ENCODE results near the gene LDLRAD3.

Gene LDLRAD3

GRCh38 chr11:36091256-36091811 lies 147.5 kb downstream of the LDLRAD3 start:
- TF ChIP-seq ZNF384 (IDR thresholded peaks at IDR 0.05), result no peak
- TF ChIP-seq FOXK2 (IDR thresholded peaks at IDR 0.05), result no peak
- no peak for TF ChIP-seq L3MBTL2 (conservative IDR thresholded peaks at IDR 0.05)
- TF ChIP-seq LEF1 (IDR thresholded peaks at IDR 0.05; ENCODE audit: borderline replicate concordance), result no peak
- TF ChIP-seq PKNOX1 (IDR thresholded peaks at IDR 0.05), result no peak
- no peak for TF ChIP-seq ARNT (IDR thresholded peaks at IDR 0.05)
- TF ChIP-seq ELF4 (IDR thresholded peaks at IDR 0.05), result no peak
- no peak for TF ChIP-seq NFRKB (IDR thresholded peaks at IDR 0.05)
- ChIA-PET CTCF (interaction anchor here (1.1 kb wide), 1 partner anchor 269 kb away, joined by 3 read pairs; no protein-coding TSS in a partner anchor), POLR2A (no interaction called here)
- no peak for DNase-seq (ENCODE audit: extremely low spot score)

GRCh38 chr11:36092314-36093030 lies 148.6 kb downstream of the LDLRAD3 start:
- DNase-seq (ENCODE audit: extremely low spot score), result no peak
- POLR2A ChIA-PET, result no interaction called here
- TF ChIP-seq PKNOX1 (IDR thresholded peaks at IDR 0.05), result no peak
- TF ChIP-seq HDGF (IDR thresholded peaks at IDR 0.05; ENCODE audit: borderline replicate concordance), result no peak
- no peak for TF ChIP-seq CTBP1 (IDR thresholded peaks at IDR 0.05; ENCODE audit: borderline replicate concordance)
- no peak for TF ChIP-seq SP1 (IDR thresholded peaks at IDR 0.05)
- no peak for TF ChIP-seq L3MBTL2 (conservative IDR thresholded peaks at IDR 0.05)
- TF ChIP-seq FOXK2 (IDR thresholded peaks at IDR 0.05), result no peak
- no peak for TF ChIP-seq ZNF384 (IDR thresholded peaks at IDR 0.05)
- TF ChIP-seq TARDBP (IDR thresholded peaks at IDR 0.05), result no peak
- TF ChIP-seq LEF1 (IDR thresholded peaks at IDR 0.05; ENCODE audit: borderline replicate concordance), result no peak
- no peak for TF ChIP-seq BHLHE40 (IDR thresholded peaks at IDR 0.05; ENCODE audit: borderline replicate concordance)
- TF ChIP-seq ARNT (IDR thresholded peaks at IDR 0.05), result no peak
- no peak for TF ChIP-seq FOXM1 (IDR thresholded peaks at IDR 0.05; ENCODE audit: borderline replicate concordance)
- no peak for TF ChIP-seq SUZ12 (IDR thresholded peaks at IDR 0.05)
- no peak for TF ChIP-seq ELF4 (IDR thresholded peaks at IDR 0.05)
- no peak for TF ChIP-seq NFRKB (IDR thresholded peaks at IDR 0.05)
- CTCF ChIA-PET, result interaction anchor here (1.1 kb wide), 1 partner anchor 270 kb away, joined by 3 read pairs; no protein-coding TSS in a partner anchor

GRCh38 chr11:36093548-36093947 lies 149.7 kb downstream of the LDLRAD3 start:
- POLR2A ChIA-PET, result no interaction called here

GRCh38 chr11:36094164-36094563 lies 150.3 kb downstream of the LDLRAD3 start:
- no peak for DNase-seq (ENCODE audit: extremely low spot score)
- ChIA-PET POLR2A (interaction anchor here (0.6 kb wide), 1 partner anchor 12 kb away, joined by 3 read pairs; no protein-coding TSS in a partner anchor), CTCF (no interaction called here)
- TF ChIP-seq ARNT (IDR thresholded peaks at IDR 0.05), result no peak
- no peak for TF ChIP-seq ZNF384 (IDR thresholded peaks at IDR 0.05)
- no peak for TF ChIP-seq SUZ12 (IDR thresholded peaks at IDR 0.05)
- TF ChIP-seq NFRKB (IDR thresholded peaks at IDR 0.05), result no peak
- no peak for TF ChIP-seq FOXM1 (IDR thresholded peaks at IDR 0.05; ENCODE audit: borderline replicate concordance)
- no peak for TF ChIP-seq TARDBP (IDR thresholded peaks at IDR 0.05)
- no peak for TF ChIP-seq ELF4 (IDR thresholded peaks at IDR 0.05)
- TF ChIP-seq LEF1 (IDR thresholded peaks at IDR 0.05; ENCODE audit: borderline replicate concordance), result no peak
- TF ChIP-seq L3MBTL2 (conservative IDR thresholded peaks at IDR 0.05), result no peak
- no peak for TF ChIP-seq PKNOX1 (IDR thresholded peaks at IDR 0.05)
- TF ChIP-seq SP1 (IDR thresholded peaks at IDR 0.05), result no peak
- TF ChIP-seq CTBP1 (IDR thresholded peaks at IDR 0.05; ENCODE audit: borderline replicate concordance), result no peak
- TF ChIP-seq HDGF (IDR thresholded peaks at IDR 0.05; ENCODE audit: borderline replicate concordance), result no peak
- no peak for TF ChIP-seq BHLHE40 (IDR thresholded peaks at IDR 0.05; ENCODE audit: borderline replicate concordance)
- TF ChIP-seq FOXA1 (IDR thresholded peaks at IDR 0.05), result no peak
- TF ChIP-seq FOXK2 (IDR thresholded peaks at IDR 0.05), result no peak

More at GRCh38 chr11:36093548-36093947, 149.7 kb downstream of the LDLRAD3 start:
- no peak for DNase-seq (ENCODE audit: extremely low spot score)
- CTCF ChIA-PET, result no interaction called here
- TF ChIP-seq BHLHE40 (IDR thresholded peaks at IDR 0.05; ENCODE audit: borderline replicate concordance) (no peak), ZNF384 (IDR thresholded peaks at IDR 0.05) (no peak), TARDBP (IDR thresholded peaks at IDR 0.05) (no peak), PKNOX1 (IDR thresholded peaks at IDR 0.05) (no peak), SUZ12 (IDR thresholded peaks at IDR 0.05) (no peak), L3MBTL2 (conservative IDR thresholded peaks at IDR 0.05) (no peak), HDGF (IDR thresholded peaks at IDR 0.05; ENCODE audit: borderline replicate concordance) (no peak), SP1 (IDR thresholded peaks at IDR 0.05) (no peak), FOXA1 (IDR thresholded peaks at IDR 0.05) (no peak), ELF4 (IDR thresholded peaks at IDR 0.05) (no peak), FOXK2 (IDR thresholded peaks at IDR 0.05) (no peak), LEF1 (IDR thresholded peaks at IDR 0.05; ENCODE audit: borderline replicate concordance) (no peak), FOXM1 (IDR thresholded peaks at IDR 0.05; ENCODE audit: borderline replicate concordance) (no peak), ARNT (IDR thresholded peaks at IDR 0.05) (no peak), CTBP1 (IDR thresholded peaks at IDR 0.05; ENCODE audit: borderline replicate concordance) (no peak), NFRKB (IDR thresholded peaks at IDR 0.05) (no peak)

DNA sequence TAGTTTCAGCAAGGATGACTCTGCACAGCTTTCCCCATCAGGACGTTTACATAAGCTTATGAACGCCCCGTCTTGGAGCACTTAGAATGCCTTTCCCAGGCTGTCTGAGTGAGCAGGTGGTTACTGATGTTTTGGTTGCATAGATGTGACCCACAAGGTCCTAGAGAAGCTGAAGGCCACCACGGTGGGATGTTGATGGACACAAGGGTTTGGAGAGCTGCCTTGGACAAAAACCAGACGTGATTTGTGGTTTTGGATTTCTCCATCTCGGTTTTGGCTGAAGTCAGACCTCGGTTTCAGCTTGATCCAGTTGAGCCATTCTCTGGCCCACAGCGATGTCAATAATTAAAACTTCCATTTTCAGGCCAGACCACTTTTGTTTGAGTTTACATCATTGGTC lies 151.9 kb downstream of the LDLRAD3 start:
- ChIA-PET CTCF (interaction anchor here (1.1 kb wide), 1 partner anchor 274 kb away, joined by 3 read pairs; no protein-coding TSS in a partner anchor), POLR2A (no interaction called here)
- DNase-seq (ENCODE audit: extremely low spot score), result no peak
- TF ChIP-seq SP1 (IDR thresholded peaks at IDR 0.05) (no peak), FOXM1 (IDR thresholded peaks at IDR 0.05; ENCODE audit: borderline replicate concordance) (no peak), PKNOX1 (IDR thresholded peaks at IDR 0.05) (no peak), HDGF (IDR thresholded peaks at IDR 0.05; ENCODE audit: borderline replicate concordance) (no peak), LEF1 (IDR thresholded peaks at IDR 0.05; ENCODE audit: borderline replicate concordance) (no peak), FOXK2 (IDR thresholded peaks at IDR 0.05) (no peak), L3MBTL2 (conservative IDR thresholded peaks at IDR 0.05) (no peak), TARDBP (IDR thresholded peaks at IDR 0.05) (no peak), CTBP1 (IDR thresholded peaks at IDR 0.05; ENCODE audit: borderline replicate concordance) (no peak), NFRKB (IDR thresholded peaks at IDR 0.05) (no peak), BHLHE40 (IDR thresholded peaks at IDR 0.05; ENCODE audit: borderline replicate concordance) (no peak), ELF4 (IDR thresholded peaks at IDR 0.05) (no peak), SUZ12 (IDR thresholded peaks at IDR 0.05) (no peak), FOXA1 (IDR thresholded peaks at IDR 0.05) (no peak), ZNF384 (IDR thresholded peaks at IDR 0.05) (no peak), ARNT (IDR thresholded peaks at IDR 0.05) (no peak)

Data from HEK293T (cell line).